ENCODE measurements around the gene ZSCAN26.
"Not testable (repeated sequence)": the region's sequence is repeated elsewhere in the genome, so short reads cannot be mapped to it uniquely, and the experiment has no call there.

- TF ChIP-seq POU6F1 (CRISPR knock-in tag; IDR thresholded peaks at IDR 0.05; ENCODE audit: borderline replicate concordance, low read depth); TSHZ2 (CRISPR knock-in tag; IDR thresholded peaks at IDR 0.05); OSR1 (CRISPR knock-in tag; IDR thresholded peaks at IDR 0.05); PATZ1 (CRISPR knock-in tag; IDR thresholded peaks at IDR 0.05; ENCODE audit: borderline replicate concordance); ZNF565 (CRISPR knock-in tag; conservative IDR thresholded peaks at IDR 0.05; ENCODE audit: low read depth); ZFP3 (CRISPR knock-in tag; IDR thresholded peaks at IDR 0.05); ZC3H10 (CRISPR knock-in tag; IDR thresholded peaks at IDR 0.05); ARNTL (CRISPR knock-in tag; IDR thresholded peaks at IDR 0.05; ENCODE audit: borderline replicate concordance, low read depth); RARB (CRISPR knock-in tag; IDR thresholded peaks at IDR 0.05); ZFP30 (CRISPR knock-in tag; IDR thresholded peaks at IDR 0.05); BACH2 (CRISPR knock-in tag; IDR thresholded peaks at IDR 0.05; ENCODE audit: borderline replicate concordance): not testable (repeated sequence)
Measured at GRCh38 chr6:28306363-28306762, 39.4 kb downstream of the ZSCAN26 start.
